PC-3 (cell line): ENCODE data around the gene WDR91. TPM values are rescaled to one million over a fixed set of nuclear protein-coding genes. Genes with fewer than 3 reads are reported as not detected.

ENCODE experiments used
- ATAC-seq: fragments of 200-7000 bp; cut with Tn5 transposase; 2 replicates; pipeline ENCODE4 v1.9.1; 2020; ENCODE audit warnings: mild to moderate bottlenecking, moderate library complexity
- BruUV-seq: library from RNA; stranded (reverse); fragments of 400-500 nt; replicated peaks from 2 replicates; lab custom pipeline; 2021; lab: Mats Ljungman, UMichigan
- CTCF ChIA-PET: fragments of 300-600 bp; sonication (Branson Sonifier 250); formaldehyde crosslinking; loops from one replicate; lab custom pipeline; 2022; ENCODE audit warnings: antibody characterized with exemption; lab: Charles Lee
- POLR2A ChIA-PET: fragments of 300-600 bp; sonication (Branson Sonifier 250); formaldehyde crosslinking; loops from one replicate; lab custom pipeline; 2022; ENCODE audit warnings: antibody characterized with exemption; ENCODE audit not compliant: unreplicated experiment; lab: Charles Lee
- DNase-seq: peaks from one replicate; pipeline ENCODE4 v3.0.0-alpha.2; 2015
- H2AFZ ChIP-seq: fragments of 300-600 bp; sonication (generic); 2 replicates; pipeline ENCODE4 v1.6.0; 2016; ENCODE audit warnings: antibody characterized with exemption, low read length
- H3F3A ChIP-seq: fragments of 300-600 bp; sonication (generic); one replicate; pipeline ENCODE4 v1.6.0; 2017; ENCODE audit warnings: antibody characterized with exemption, low read length, control low read depth, mild to moderate bottlenecking; ENCODE audit not compliant: unreplicated experiment
- H3K27ac ChIP-seq: fragments of 300-600 bp; sonication (generic); 2 replicates; pipeline ENCODE4 v1.5.1; 2016; ENCODE audit warnings: mild to moderate bottlenecking, low read length
- H3K27me3 ChIP-seq: fragments of 300-600 bp; sonication (generic); 2 replicates; pipeline ENCODE4 v1.6.1; 2016; ENCODE audit warnings: low read length, mixed read lengths
- H3K36me3 ChIP-seq: fragments of 300-600 bp; sonication (generic); 2 replicates; pipeline ENCODE4 v1.6.1; 2016; ENCODE audit warnings: low read depth, mixed run types, low read length, mixed read lengths
- H3K4me1 ChIP-seq: fragments of 300-600 bp; sonication (generic); 2 replicates; pipeline ENCODE4 v1.5.1; 2016; ENCODE audit warnings: low read length; ENCODE audit not compliant: insufficient read depth
- H3K4me2 ChIP-seq: fragments of 300-600 bp; sonication (generic); 2 replicates; pipeline ENCODE4 v1.6.0; 2016; ENCODE audit warnings: low read length
- H3K4me3 ChIP-seq: fragments of 300-600 bp; sonication (generic); 2 replicates; pipeline ENCODE4 v1.5.1; 2016; ENCODE audit warnings: mild to moderate bottlenecking, low read length, mixed read lengths
- H3K79me2 ChIP-seq: fragments of 300-600 bp; sonication (generic); 2 replicates; pipeline ENCODE4 v1.6.1; 2017; ENCODE audit warnings: low read length, mixed read lengths
- H3K9ac ChIP-seq: fragments of 300-600 bp; sonication (generic); 2 replicates; pipeline ENCODE4 v1.6.0; 2016; ENCODE audit warnings: mild to moderate bottlenecking, low read length
- H3K9me2 ChIP-seq: fragments of 300-600 bp; sonication (generic); replicated peaks from 2 replicates; pipeline ENCODE4 v1.6.1; 2016; ENCODE audit warnings: mixed run types, low read length, mixed read lengths
- H3K9me3 ChIP-seq: fragments of 300-600 bp; sonication (generic); 2 replicates; pipeline ENCODE4 v1.6.1; 2016; ENCODE audit warnings: low read length, mixed read lengths
- H4K20me1 ChIP-seq: fragments of 300-600 bp; sonication (generic); 2 replicates; pipeline ENCODE4 v1.6.1; 2016; ENCODE audit warnings: low read length, mixed read lengths
- CTCF ChIP-seq: fragments of 300-600 bp; sonication (generic); conservative IDR thresholded peaks from 2 replicates; pipeline ENCODE4 v1.5.1; 2017; ENCODE audit warnings: antibody characterized with exemption, low read depth, mild to moderate bottlenecking, low read length
- EZH2 ChIP-seq: fragments of 300-600 bp; sonication (generic); IDR thresholded peaks from one replicate; pipeline ENCODE4 v1.6.1; 2017; ENCODE audit warnings: antibody characterized with exemption, mild to moderate bottlenecking, low read length; ENCODE audit not compliant: unreplicated experiment
- EZH2phosphoT487 ChIP-seq: fragments of 300-600 bp; sonication (generic); IDR thresholded peaks from 2 replicates; pipeline ENCODE4 v1.6.1; 2018; ENCODE audit warnings: mild to moderate bottlenecking, antibody characterized with exemption, low read length, borderline replicate concordance
- intact Hi-C: fragments of 100-400 bp; cut with micrococcal nuclease; formaldehyde crosslinking; loops from 2 replicates; pipeline ENCODE4 v1.9.0; 2023
- total RNA-seq: library from RNA; depleted of rRNA; stranded (reverse); fragments of >200 nt; gene quantifications from 2 replicates; pipeline ENCODE4 v1.2.3, GENCODE V29; 2014

WDR91 gene
- total RNA-seq, 1 experiment from 2014 or later, result 12.3 TPM

GRCh38 chr7:135185471-135186260 lies 25.7 kb downstream of the WDR91 start:
- CTCF ChIA-PET, result no interaction called here
- peaks cover 18% of the 10 kb centered on the region; the same call in 1 of the 2 replicates for H3K36me3 ChIP-seq
- BruUV-seq, result no TSS peak

GRCh38 chr7:135184254-135184841 lies 27.0 kb downstream of the WDR91 start:
- intact Hi-C loops, result no loop called here
- H3K9me3 ChIP-seq, result peaks cover 22% of the 10 kb centered on the region
- no peak overlapping the region for H3K9ac ChIP-seq
- H3K27me3 ChIP-seq, result no peaks in the 10 kb centered on the region
- no peak overlapping the region for H3K27ac ChIP-seq
- no peak overlapping the region for H3K4me3 ChIP-seq
- H3K79me2 ChIP-seq, result no peaks in the 10 kb centered on the region
- no peak for TF ChIP-seq EZH2
- TF ChIP-seq CTCF, result no peak
- no peak for TF ChIP-seq EZH2phosphoT487
- no peak for DNase-seq
- no peaks in the 10 kb centered on the region for H3K4me1 ChIP-seq
- no peaks in the 10 kb centered on the region for H3K9me2 ChIP-seq
- no peak overlapping the region for H2AFZ ChIP-seq
- H4K20me1 ChIP-seq, result no peaks in the 10 kb centered on the region
- BruUV-seq, result no TSS peak
- POLR2A ChIA-PET, result no interaction called here
- CTCF ChIA-PET, result no interaction called here
- peaks cover 18% of the 10 kb centered on the region; the same call in 1 of the 2 replicates for H3K36me3 ChIP-seq
- no peaks in the 10 kb centered on the region for H3F3A ChIP-seq
- no peak for ATAC-seq
- H3K4me2 ChIP-seq, result no peak overlapping the region

More at GRCh38 chr7:135185471-135186260, 25.7 kb downstream of the WDR91 start:
- no peak overlapping the region for H3K4me2 ChIP-seq
- H3F3A ChIP-seq, result no peaks in the 10 kb centered on the region
- POLR2A ChIA-PET, result no interaction called here
- H3K4me1 ChIP-seq, result no peaks in the 10 kb centered on the region
- H3K9me2 ChIP-seq, result no peaks in the 10 kb centered on the region
- H3K9ac ChIP-seq, result no peak overlapping the region
- DNase-seq (no peak), ATAC-seq (no peak)
- H3K79me2 ChIP-seq, result no peaks in the 10 kb centered on the region
- no peak overlapping the region for H3K4me3 ChIP-seq
- TF ChIP-seq EZH2, result no peak
- TF ChIP-seq CTCF, result no peak
- no peak for TF ChIP-seq EZH2phosphoT487
- H4K20me1 ChIP-seq, result no peaks in the 10 kb centered on the region
- H3K27ac ChIP-seq, result no peak overlapping the region
- intact Hi-C loops, result no loop called here
- H2AFZ ChIP-seq, result no peak overlapping the region
- H3K27me3 ChIP-seq, result no peaks in the 10 kb centered on the region
- H3K9me3 ChIP-seq, result peaks cover 17% of the 10 kb centered on the region

- Histone ChIP-seq H3K36me3 (peaks cover 18% of the 10 kb centered on the region; the same call in 1 of the 2 replicates), H3K9ac (no peak overlapping the region), H3K27ac (no peak overlapping the region), H3K79me2 (no peaks in the 10 kb centered on the region), H3K4me3 (no peak overlapping the region), H3K4me2 (no peak overlapping the region), H3F3A (no peaks in the 10 kb centered on the region), H3K9me2 (no peaks in the 10 kb centered on the region), H3K27me3 (no peaks in the 10 kb centered on the region), H3K4me1 (no peaks in the 10 kb centered on the region), H3K9me3 (peaks cover 22% of the 10 kb centered on the region), H2AFZ (no peak overlapping the region), H4K20me1 (no peaks in the 10 kb centered on the region)
- intact Hi-C loops, result no loop called here
- TF ChIP-seq CTCF (no peak), EZH2 (no peak)
- ChIA-PET CTCF (no interaction called here), POLR2A (no interaction called here)
- BruUV-seq, result no TSS peak
- ATAC-seq (no peak), DNase-seq (no peak)
These were observed 27.8 kb downstream of the WDR91 start for GRCh38 chr7:135183478-135183877.
